SK-N-SH treated with all-trans-retinoic acid at 6 μM for 48 hours (cell line): ENCODE measurements around the gene C13orf42.

ENCODE experiments used
- ATAC-seq: fragments of 200-7000 bp; cut with Tn5 transposase; 3 replicates; pipeline ENCODE4 v1.9.1; 2020; ENCODE audit warnings: mild to moderate bottlenecking, moderate library complexity
- ARNTL ChIP-seq: fragments of 450-650 bp; formaldehyde crosslinking; IDR thresholded peaks from 2 replicates; pipeline ENCODE4 v1.5.0; 2020; ENCODE audit warnings: low read depth, mild to moderate bottlenecking, moderate library complexity, borderline replicate concordance
- BACH2 ChIP-seq: fragments of 250-450 bp; sonication (Bioruptor Pico); IDR thresholded peaks from 2 replicates; pipeline ENCODE4 v1.9.0; 2021; ENCODE audit warnings: mild to moderate bottlenecking, borderline replicate concordance
- CREB5 ChIP-seq: fragments of 250-450 bp; sonication (Bioruptor Pico); IDR thresholded peaks from 2 replicates; pipeline ENCODE4 v1.5.1; 2020; ENCODE audit warnings: low read depth, mild to moderate bottlenecking, moderate library complexity
- CSDC2 ChIP-seq: fragments of 250-450 bp; sonication (Bioruptor Pico); IDR thresholded peaks from 2 replicates; pipeline ENCODE4 v1.5.0; 2020; ENCODE audit warnings: mild to moderate bottlenecking, moderate library complexity
- CSRNP3 ChIP-seq: fragments of 250-450 bp; sonication (Bioruptor Pico); IDR thresholded peaks from 2 replicates; pipeline ENCODE4 v1.5.1; 2021; ENCODE audit warnings: mild to moderate bottlenecking, moderate library complexity
- ESRRG ChIP-seq: fragments of 250-450 bp; sonication (Bioruptor Pico); IDR thresholded peaks from 2 replicates; pipeline ENCODE4 v1.6.1; 2021; ENCODE audit warnings: mild to moderate bottlenecking
- GLIS3 ChIP-seq: fragments of 250-450 bp; sonication (Bioruptor Pico); IDR thresholded peaks from 2 replicates; pipeline ENCODE4 v1.5.0; 2020; ENCODE audit warnings: mild to moderate bottlenecking, moderate library complexity
- ISL1 ChIP-seq: fragments of 250-450 bp; sonication (Bioruptor Pico); IDR thresholded peaks from 2 replicates; pipeline ENCODE4 v2.1.2; 2022; ENCODE audit warnings: mild to moderate bottlenecking, moderate library complexity
- OSR1 ChIP-seq: fragments of 250-450 bp; sonication (Bioruptor Pico); IDR thresholded peaks from 2 replicates; pipeline ENCODE4 v1.8.0; 2022; ENCODE audit warnings: moderate library complexity, mild to moderate bottlenecking, inconsistent platforms
- PATZ1 ChIP-seq: fragments of 250-450 bp; sonication (Bioruptor Pico); IDR thresholded peaks from 2 replicates; pipeline ENCODE4 v1.8.0; 2020; ENCODE audit warnings: mild to moderate bottlenecking, moderate library complexity, borderline replicate concordance
- POU6F1 ChIP-seq: fragments of 250-450 bp; sonication (Bioruptor Pico); IDR thresholded peaks from 2 replicates; pipeline ENCODE4 v1.8.0; 2021; ENCODE audit warnings: low read depth, mild to moderate bottlenecking, moderate library complexity, borderline replicate concordance
- PPARA ChIP-seq: fragments of 250-450 bp; sonication (Bioruptor Pico); IDR thresholded peaks from 2 replicates; pipeline ENCODE4 v1.5.0; 2020; ENCODE audit warnings: mild to moderate bottlenecking, borderline replicate concordance
- RARB ChIP-seq: fragments of 250-450 bp; sonication (Bioruptor Pico); IDR thresholded peaks from 2 replicates; pipeline ENCODE4 v1.8.0; 2021; ENCODE audit warnings: mild to moderate bottlenecking, moderate library complexity
- SNAI2 ChIP-seq: fragments of 250-450 bp; sonication (Bioruptor Pico); IDR thresholded peaks from 2 replicates; pipeline ENCODE4 v1.5.0; 2020; ENCODE audit warnings: mild to moderate bottlenecking, moderate library complexity
- TCF4 ChIP-seq: fragments of 250-450 bp; sonication (Bioruptor Pico); IDR thresholded peaks from 2 replicates; pipeline ENCODE4 v1.8.0; 2021; ENCODE audit warnings: mild to moderate bottlenecking, moderate library complexity, borderline replicate concordance
- TOX ChIP-seq: fragments of 250-450 bp; sonication (Bioruptor Pico); IDR thresholded peaks from 2 replicates; pipeline ENCODE4 v1.8.0; 2021; ENCODE audit warnings: mild to moderate bottlenecking, moderate library complexity, borderline replicate concordance
- TSHZ2 ChIP-seq: fragments of 250-450 bp; sonication (Bioruptor Pico); IDR thresholded peaks from 2 replicates; pipeline ENCODE4 v1.5.0; 2020; ENCODE audit warnings: mild to moderate bottlenecking, moderate library complexity
- ZC3H10 ChIP-seq: fragments of 250-450 bp; sonication (Bioruptor Pico); IDR thresholded peaks from 2 replicates; pipeline ENCODE4 v1.5.1; 2021; ENCODE audit warnings: mild to moderate bottlenecking, moderate library complexity
- ZFP3 ChIP-seq: fragments of 250-450 bp; sonication (Bioruptor Pico); IDR thresholded peaks from 2 replicates; pipeline ENCODE4 v1.5.0; 2020; ENCODE audit warnings: mild to moderate bottlenecking, moderate library complexity
- ZFP30 ChIP-seq: fragments of 450-650 bp; formaldehyde crosslinking; IDR thresholded peaks from 2 replicates; pipeline ENCODE4 v1.5.0; 2022; ENCODE audit warnings: mild to moderate bottlenecking, moderate library complexity
- ZNF565 ChIP-seq: fragments of 450-650 bp; formaldehyde crosslinking; conservative IDR thresholded peaks from 2 replicates; pipeline ENCODE4 v1.5.0; 2020; ENCODE audit warnings: low read depth, mild to moderate bottlenecking, moderate library complexity
- ZNF8 ChIP-seq: fragments of 450-650 bp; formaldehyde crosslinking; IDR thresholded peaks from 2 replicates; pipeline ENCODE4 v1.5.0; 2020; ENCODE audit warnings: mild to moderate bottlenecking, moderate library complexity

C13orf42 gene

GRCh38 chr13:51035469-51035868 is 75.6 kb downstream of the C13orf42 start:
- TF ChIP-seq PPARA (CRISPR knock-in tag) (no peak), CREB5 (no peak), SNAI2 (CRISPR knock-in tag) (no peak), TCF4 (CRISPR knock-in tag) (no peak)
- no peak for ATAC-seq

GRCh38 chr13:51034906-51035305 is 76.2 kb downstream of the C13orf42 start:
- TF ChIP-seq CSDC2 (no peak), CREB5 (no peak), ZFP3 (CRISPR knock-in tag) (no peak), TOX (CRISPR knock-in tag) (no peak), ZNF8 (CRISPR knock-in tag) (no peak), ISL1 (CRISPR knock-in tag) (no peak; the same call in 1 of the 2 replicates), ZFP30 (CRISPR knock-in tag) (no peak), TSHZ2 (CRISPR knock-in tag) (no peak), ZC3H10 (CRISPR knock-in tag) (no peak), ZNF565 (CRISPR knock-in tag) (no peak), OSR1 (CRISPR knock-in tag) (no peak), ESRRG (CRISPR knock-in tag) (no peak), CSRNP3 (CRISPR knock-in tag) (no peak), ARNTL (no peak), BACH2 (CRISPR knock-in tag) (no peak), GLIS3 (CRISPR knock-in tag) (no peak)
- ATAC-seq, result no peak

GRCh38 chr13:51033421-51034185 is 77.5 kb downstream of the C13orf42 start:
- ATAC-seq, result no peak
- no peak for TF ChIP-seq SNAI2 (CRISPR knock-in tag)
- TF ChIP-seq PATZ1 (CRISPR knock-in tag), result no peak
- TF ChIP-seq CSDC2, result no peak
- no peak for TF ChIP-seq ISL1 (CRISPR knock-in tag)
- no peak for TF ChIP-seq TSHZ2 (CRISPR knock-in tag)
- TF ChIP-seq RARB (CRISPR knock-in tag), result no peak
- no peak for TF ChIP-seq CSRNP3 (CRISPR knock-in tag)
- TF ChIP-seq TCF4 (CRISPR knock-in tag), result no peak
- TF ChIP-seq POU6F1 (CRISPR knock-in tag), result no peak
- no peak for TF ChIP-seq ZFP3 (CRISPR knock-in tag)
- TF ChIP-seq BACH2 (CRISPR knock-in tag), result no peak
- TF ChIP-seq ARNTL, result no peak
- TF ChIP-seq ZC3H10 (CRISPR knock-in tag), result no peak
- no peak for TF ChIP-seq ZFP30 (CRISPR knock-in tag)
